K562 (cell line): ENCODE data around the gene SLC6A16.

Experiments
- CTCFL ChIP-seq: IDR thresholded peaks from 2 replicates; pipeline ENCODE4 v1.6.1; 2011; ENCODE audit warnings: borderline replicate concordance, low read depth, mild to moderate bottlenecking, moderate library complexity, low read length; ENCODE audit not compliant: insufficient read depth, poor library complexity, severe bottlenecking
- EZH2 ChIP-seq: IDR thresholded peaks from 2 replicates; pipeline ENCODE4 v1.6.1; 2012; ENCODE audit warnings: low read depth, mild to moderate bottlenecking, inconsistent platforms, low read length, borderline replicate concordance
- MAFK ChIP-seq: IDR thresholded peaks from 2 replicates; pipeline ENCODE4 v1.6.1; 2011; ENCODE audit warnings: low read length, improper control_type of control experiment
- SP1 ChIP-seq: sonication (generic); formaldehyde crosslinking; IDR thresholded peaks from 2 replicates; pipeline ENCODE4 v1.8.1; 2022; ENCODE audit warnings: mild to moderate bottlenecking, missing genetic modification reagents
- SPI1 ChIP-seq: IDR thresholded peaks from 2 replicates; pipeline ENCODE4 v1.6.1; 2011; ENCODE audit warnings: low read depth, low read length, control low read depth, borderline replicate concordance
- ZNF311 ChIP-seq: fragments of 250-450 bp; sonication (Bioruptor Pico); IDR thresholded peaks from 2 replicates; pipeline ENCODE4 v1.4.0; 2020; ENCODE audit warnings: mild to moderate bottlenecking, moderate library complexity

- TF ChIP-seq SP1 (no peak), CTCFL (no peak), ZNF311 (CRISPR knock-in tag) (no peak), SPI1 (0 out of 2 replicates have a peak, but pooled peaks have one; percentile 36), EZH2 (no peak), MAFK (no peak)
Observed at GRCh38 chr19:49368711-49369358, 43.8 kb upstream of the SLC6A16 start.
